Activated CD4-positive, alpha-beta T cell treated with anti-CD3 and anti-CD28 coated beads, Interleukin-2, amount 50 U/mL, for 16 hours (primary cell): ENCODE results near the gene MACO1.
A peak's percentile ranks its signal among the peaks of the same experiment; 100 is the strongest.
"Not testable (repeated sequence)": the region's sequence is repeated elsewhere in the genome, so short reads cannot be mapped to it uniquely, and the experiment has no call there.

Experiments
- DNase-seq: peaks from one replicate; pipeline ENCODE4 v3.0.0-alpha.2; 2020

The MACO1 gene

DNA sequence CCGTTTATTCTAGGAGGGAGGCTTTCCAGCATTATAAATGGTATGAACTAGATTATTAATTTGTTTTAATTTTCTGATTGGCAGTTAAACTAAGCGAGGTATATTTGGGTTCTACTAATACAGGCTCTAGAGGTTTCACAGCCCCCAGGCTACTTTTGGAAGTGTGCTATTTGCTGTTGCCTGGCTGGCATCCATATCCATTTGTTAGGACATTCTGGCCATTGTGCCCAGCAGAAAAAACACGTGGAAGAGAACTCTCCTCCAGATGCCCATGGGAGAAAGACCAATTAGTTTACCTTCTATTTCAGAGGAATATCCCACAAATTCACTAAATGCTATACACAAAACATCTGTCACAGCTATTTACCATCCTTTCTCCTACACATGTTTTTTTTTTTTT lies 29.3 kb downstream of the MACO1 start:
- DNase-seq, result no peak

GRCh38 chr1:25460816-25461215 lies 30.1 kb downstream of the MACO1 start:
- DNase-seq, result not testable (repeated sequence)

DNA sequence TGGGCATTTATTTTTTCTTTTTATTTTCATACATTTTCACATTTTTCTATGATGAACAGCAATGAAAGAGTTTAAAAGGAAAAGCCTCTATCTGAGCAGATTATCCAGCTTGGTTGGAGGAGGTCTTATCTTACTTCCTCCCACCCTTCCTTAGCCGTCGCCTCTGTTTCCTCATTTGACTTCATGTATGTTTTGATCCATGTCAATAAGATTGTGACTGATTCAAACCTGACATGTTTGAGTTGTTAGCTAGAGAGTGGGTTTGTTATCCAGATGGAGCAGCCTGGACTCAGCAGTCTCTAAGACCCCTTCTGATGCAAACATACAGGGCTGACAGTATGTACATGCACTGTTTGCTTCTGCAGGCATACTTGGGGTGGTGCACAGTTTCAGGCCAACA lies 31.2 kb downstream of the MACO1 start:
- no peak for DNase-seq

- DNase-seq, result no peak
Observed at GRCh38 chr1:25462732-25463131, 32.0 kb downstream of the MACO1 start.

- DNase-seq, result no peak
Observed at GRCh38 chr1:25467193-25467592, 36.5 kb downstream of the MACO1 start.

DNA sequence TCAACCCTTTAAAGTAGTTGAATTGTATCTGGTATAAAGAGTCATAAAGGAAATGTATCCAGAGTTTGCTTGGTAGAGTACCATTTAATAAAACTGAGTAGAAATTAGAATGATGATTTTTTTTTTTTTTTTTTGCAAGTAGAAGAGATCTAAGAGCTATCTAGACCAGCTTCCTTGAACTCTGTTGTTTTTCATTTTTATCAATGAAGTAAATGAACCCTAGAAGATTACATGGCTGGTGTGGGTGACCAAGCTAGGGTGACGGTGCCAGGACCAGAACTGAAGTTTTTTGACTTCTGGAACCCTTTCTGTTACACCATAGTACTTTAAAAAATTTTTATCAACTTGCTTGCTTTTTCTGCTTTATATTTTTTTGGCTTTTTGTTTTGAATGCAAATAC lies 36.9 kb downstream of the MACO1 start:
- DNase-seq, result no peak

GRCh38 chr1:25468033-25468432 lies 37.3 kb downstream of the MACO1 start:
- no peak for DNase-seq

GRCh38 chr1:25469177-25469576 lies 38.5 kb downstream of the MACO1 start:
- DNase-seq, result no peak

- no peak for DNase-seq
Observed at GRCh38 chr1:25472471-25472870, 41.8 kb downstream of the MACO1 start.

- DNase-seq, result peak; percentile 10
Observed at GRCh38 chr1:25473653-25474225, 43.0 kb downstream of the MACO1 start.

GRCh38 chr1:25474439-25475047 lies 43.8 kb downstream of the MACO1 start:
- DNase-seq, result no peak

DNA sequence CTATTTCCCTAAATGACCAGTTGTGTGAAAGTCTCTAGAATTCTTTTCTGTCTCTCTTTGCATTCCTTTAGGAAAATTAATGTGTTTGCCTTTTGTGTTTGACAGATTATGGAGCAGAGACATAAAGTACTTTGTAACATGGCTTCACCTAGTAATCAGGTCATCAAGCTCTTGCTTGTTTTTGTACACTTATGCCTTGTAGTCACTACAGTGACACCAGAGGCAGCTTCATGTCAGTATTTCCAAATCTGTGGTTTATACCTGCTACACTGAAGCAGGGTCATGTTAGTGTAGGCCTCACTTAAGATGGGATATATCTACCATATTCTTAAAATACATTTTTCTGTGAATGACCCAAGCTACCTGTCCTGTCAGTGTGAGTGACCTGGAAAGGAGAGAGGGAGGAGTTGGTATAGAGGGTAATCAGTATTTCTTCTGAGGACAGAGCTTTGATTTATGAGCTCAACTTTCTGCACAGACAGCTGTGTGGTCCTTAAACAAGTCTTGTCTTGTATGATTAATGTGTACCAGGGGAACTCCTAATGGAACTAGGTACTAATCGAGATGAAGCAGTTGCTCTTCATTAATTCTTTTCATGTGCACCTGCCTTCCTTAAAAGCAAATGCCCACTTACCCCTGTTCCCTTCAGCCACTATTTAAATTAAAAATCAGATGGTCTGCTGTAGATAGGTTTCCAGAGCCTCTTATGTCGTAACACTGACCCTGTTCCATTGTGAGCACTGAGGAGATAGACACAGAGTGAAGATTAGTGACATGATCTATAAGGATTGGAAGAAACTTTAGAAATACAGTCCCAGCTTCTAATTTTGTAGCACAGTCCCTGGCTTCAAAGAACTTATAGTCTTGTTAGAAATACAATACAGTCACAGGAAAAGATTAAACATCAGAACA lies 45.7 kb downstream of the MACO1 start:
- DNase-seq, result no peak

DNA sequence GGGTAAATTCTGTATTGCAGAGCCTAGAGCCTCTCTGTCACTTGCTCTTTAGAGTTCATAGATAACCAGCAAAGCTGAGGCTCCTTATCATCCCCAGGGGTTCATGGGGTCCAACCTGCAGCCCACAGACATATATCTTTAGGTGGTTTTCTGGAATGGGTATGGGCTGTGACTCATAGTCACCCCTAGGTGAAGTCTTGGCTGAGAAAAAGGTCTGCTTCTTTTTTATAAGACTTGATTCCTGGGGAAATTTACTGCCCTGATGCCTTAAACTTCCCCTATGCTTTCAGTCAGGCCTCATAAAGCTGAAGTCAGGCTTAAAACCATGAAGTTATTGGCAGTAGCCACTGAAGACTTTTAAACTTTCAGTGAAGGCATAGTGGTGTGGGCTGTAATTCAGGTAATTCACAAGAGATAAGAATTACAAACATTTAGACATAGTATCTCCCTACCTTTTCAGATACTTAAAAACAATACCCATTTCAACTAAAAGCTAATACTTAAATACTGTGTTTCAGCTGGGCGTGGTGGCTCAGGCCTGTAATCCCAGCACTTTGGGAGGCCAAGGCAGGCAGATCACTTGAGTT lies 46.8 kb downstream of the MACO1 start:
- no peak for DNase-seq

- no peak for DNase-seq
Observed at GRCh38 chr1:25478633-25479032, 47.9 kb downstream of the MACO1 start.

DNA sequence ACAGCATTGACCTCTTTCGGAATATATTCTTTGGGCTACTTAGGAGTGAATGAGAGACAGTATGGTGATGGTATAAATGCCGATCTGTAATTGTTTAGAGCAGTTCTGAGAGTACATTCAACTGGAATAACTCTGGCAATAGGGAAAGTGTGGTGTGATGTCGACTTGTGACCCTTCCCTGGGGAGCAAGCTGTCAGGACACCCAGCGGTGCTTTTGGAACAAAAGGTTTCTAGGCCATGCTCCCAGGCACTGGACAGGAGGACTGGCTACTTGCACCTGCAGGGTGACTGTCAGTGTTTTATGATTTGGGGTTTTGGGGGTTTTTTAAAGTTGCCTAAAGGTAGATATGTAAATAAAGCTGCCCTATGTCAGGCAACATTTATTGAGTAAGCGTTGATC lies 50.9 kb downstream of the MACO1 start:
- no peak for DNase-seq

- DNase-seq, result no peak
Observed at GRCh38 chr1:25482211-25482610, 51.5 kb downstream of the MACO1 start.

DNA sequence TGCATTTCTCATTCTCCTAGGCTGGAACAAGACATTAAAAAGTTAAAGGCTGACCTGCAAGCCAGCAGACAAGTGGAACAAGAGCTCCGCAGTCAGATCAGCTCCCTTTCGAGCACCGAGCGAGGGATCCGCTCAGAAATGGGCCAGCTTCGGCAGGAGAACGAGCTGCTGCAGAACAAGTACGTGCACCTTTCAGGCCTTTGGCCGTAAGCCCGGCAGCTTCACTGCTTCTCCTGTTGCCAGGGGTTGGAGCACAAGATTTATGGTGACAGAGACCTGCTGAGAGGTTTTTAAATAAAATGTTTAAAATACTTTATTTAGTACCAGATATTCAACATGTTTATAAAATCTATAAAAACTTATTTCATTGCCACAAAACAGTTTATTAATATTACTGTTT lies 53.4 kb downstream of the MACO1 start:
- no peak for DNase-seq

DNA sequence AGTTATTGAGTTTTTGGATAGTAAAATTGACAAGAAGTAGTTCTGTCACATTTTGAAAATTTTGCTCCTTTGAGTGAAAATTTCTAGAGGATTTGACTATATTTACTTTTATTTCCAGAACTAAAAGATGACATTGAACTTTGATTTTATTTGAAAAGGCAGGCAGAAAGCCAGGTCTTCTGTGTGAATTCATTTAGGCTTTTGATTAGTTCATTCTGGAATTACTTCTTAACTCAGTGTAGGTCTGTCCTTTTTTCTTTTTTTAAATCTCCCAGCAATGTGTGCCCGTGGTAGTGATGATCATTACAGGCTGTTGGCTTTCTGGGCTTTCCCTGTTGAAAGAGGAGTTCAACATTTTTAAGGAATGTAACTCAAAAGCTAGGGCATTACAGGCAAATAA lies 53.8 kb downstream of the MACO1 start:
- DNase-seq, result no peak

DNA sequence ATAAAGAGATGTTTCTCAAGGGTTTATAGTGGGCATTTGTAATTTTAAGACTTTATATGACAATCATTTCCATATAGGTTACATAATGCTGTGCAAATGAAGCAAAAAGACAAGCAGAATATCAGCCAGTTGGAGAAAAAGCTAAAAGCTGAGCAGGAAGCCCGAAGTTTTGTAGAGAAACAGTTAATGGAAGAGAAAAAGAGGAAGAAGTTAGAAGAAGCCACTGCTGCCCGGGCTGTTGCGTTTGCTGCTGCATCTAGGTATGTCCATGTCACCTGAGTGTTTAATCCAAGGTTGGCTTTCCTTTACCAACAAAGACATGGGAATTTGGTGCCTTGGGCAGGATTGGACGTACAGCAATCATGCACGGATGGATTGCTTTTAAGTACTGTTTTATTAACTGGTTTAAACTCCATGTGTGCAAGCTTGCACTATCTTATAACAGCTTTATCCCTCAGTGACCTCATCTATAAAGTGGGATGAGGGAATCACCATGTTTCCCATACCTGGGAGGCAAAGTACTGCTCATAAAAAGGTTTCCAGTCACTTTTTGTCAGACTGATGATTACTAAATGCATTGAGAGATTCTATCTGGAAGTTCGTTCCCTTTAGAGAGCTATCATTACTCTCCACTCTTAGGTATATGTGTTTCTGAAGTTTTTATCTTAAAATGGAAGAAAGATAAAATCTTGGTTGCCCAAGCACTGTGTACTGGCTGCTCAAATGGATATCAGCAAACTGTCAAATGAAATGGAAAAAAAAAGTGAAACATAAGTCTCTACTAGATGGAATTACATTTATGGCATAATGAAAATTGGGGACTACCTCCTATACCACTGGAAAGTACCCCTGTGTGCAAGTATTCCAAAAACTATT lies 55.1 kb downstream of the MACO1 start:
- no peak for DNase-seq

DNA sequence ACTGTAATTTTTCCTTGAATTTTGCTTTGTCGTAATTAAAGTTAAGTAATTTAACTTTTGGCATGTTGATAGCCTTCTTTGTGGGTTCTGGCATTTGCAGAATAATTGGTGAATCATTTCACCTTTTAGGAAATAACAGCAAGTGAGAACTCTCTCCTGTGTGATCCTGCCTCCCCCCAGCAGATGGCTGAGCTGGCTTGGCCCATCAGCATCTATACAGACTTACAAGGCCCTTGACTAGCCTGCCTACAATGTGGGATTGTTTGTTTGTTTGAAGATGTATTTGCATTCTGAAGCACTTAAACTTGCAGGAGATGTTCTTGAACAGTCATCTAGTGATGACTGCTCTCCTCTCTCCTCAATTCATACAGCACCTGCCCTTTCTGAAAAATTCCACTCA lies 55.9 kb downstream of the MACO1 start:
- no peak for DNase-seq

GRCh38 chr1:25487628-25488027 lies 56.9 kb downstream of the MACO1 start:
- DNase-seq, result no peak

DNA sequence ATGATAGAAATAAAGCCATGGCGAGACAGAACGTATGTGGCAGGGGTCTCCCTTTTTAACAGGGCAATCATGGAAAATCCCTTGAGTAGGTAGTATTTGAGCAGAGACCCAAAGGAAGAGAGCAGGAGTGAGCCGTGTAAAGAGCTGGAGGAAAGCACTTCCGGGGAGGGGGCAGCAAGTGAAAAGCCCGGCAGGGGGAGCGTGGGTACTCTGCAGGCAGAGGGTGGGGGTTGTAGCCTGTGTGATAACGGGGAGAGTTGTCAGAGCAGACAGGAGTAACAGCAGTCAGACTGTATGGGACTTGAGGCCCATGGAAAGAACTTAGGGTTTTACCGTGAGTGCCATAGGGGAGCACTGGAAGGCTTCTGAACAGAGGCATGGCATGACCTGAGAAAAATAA lies 61.6 kb downstream of the MACO1 start:
- no peak for DNase-seq

- DNase-seq, result no peak
Observed at GRCh38 chr1:25494952-25495351, 64.3 kb downstream of the MACO1 start.
